Measurements from ENCODE around the gene ANKAR.

DNA sequence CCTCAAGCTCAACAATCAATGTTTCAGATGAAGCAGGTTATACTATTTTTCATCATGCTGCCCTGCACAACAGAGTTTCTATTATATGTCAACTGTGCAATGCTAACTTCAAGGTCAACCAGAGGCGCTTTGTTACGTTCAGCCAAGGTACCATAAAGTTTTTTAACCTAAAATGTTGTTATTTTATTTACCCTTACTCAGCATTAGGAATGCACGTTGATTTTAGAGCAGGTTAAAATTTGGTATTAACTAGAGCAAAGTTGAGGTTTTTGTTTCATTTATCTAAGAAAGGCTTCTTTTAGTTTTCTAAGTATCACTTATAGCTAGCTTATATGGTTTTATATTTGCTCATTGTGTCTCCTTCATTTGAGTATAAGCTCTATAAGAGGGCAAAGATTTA is 21.8 kb downstream of the ANKAR start:
- TF ChIP-seq ARNT (IDR thresholded peaks at IDR 0.05) (no peak), BHLHE40 (IDR thresholded peaks at IDR 0.05; ENCODE audit: borderline replicate concordance) (no peak), SP1 (IDR thresholded peaks at IDR 0.05) (no peak), L3MBTL2 (conservative IDR thresholded peaks at IDR 0.05) (no peak), SUZ12 (IDR thresholded peaks at IDR 0.05) (no peak), FOXM1 (IDR thresholded peaks at IDR 0.05; ENCODE audit: borderline replicate concordance) (no peak), ZNF384 (IDR thresholded peaks at IDR 0.05) (no peak), FOXK2 (IDR thresholded peaks at IDR 0.05) (no peak), TARDBP (IDR thresholded peaks at IDR 0.05) (no peak), ELF4 (IDR thresholded peaks at IDR 0.05) (no peak), NFRKB (IDR thresholded peaks at IDR 0.05) (no peak), HDGF (IDR thresholded peaks at IDR 0.05; ENCODE audit: borderline replicate concordance) (no peak), FOXA1 (IDR thresholded peaks at IDR 0.05) (no peak)
- TF ChIP-seq, protein P1, sequence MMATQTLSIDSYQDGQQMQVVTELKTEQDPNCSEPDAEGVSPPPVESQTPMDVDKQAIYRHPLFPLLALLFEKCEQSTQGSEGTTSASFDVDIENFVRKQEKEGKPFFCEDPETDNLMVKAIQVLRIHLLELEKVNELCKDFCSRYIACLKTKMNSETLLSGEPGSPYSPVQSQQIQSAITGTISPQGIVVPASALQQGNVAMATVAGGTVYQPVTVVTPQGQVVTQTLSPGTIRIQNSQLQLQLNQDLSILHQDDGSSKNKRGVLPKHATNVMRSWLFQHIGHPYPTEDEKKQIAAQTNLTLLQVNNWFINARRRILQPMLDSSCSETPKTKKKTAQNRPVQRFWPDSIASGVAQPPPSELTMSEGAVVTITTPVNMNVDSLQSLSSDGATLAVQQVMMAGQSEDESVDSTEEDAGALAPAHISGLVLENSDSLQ (IDR thresholded peaks at IDR 0.05), result no peak
